OCI-LY1 (cell line): Measurements from ENCODE around the gene IFIH1.

Experiments used
- EZH2 ChIP-seq: fragments of 200-600 bp; sonication (generic), shearing (Covaris generic); IDR thresholded peaks from 2 replicates; pipeline ENCODE4 v1.8.0; 2017; ENCODE audit warnings: borderline replicate concordance, mixed run types, mild to moderate bottlenecking, antibody characterized with exemption, low read length, moderate library complexity, mixed read lengths
- TF ChIP-seq, protein P1 (sequence below): fragments of 200-600 bp; sonication (generic), shearing (Covaris generic); IDR thresholded peaks from 2 replicates; pipeline ENCODE4 v1.5.1; 2017; ENCODE audit warnings: mild to moderate bottlenecking, antibody characterized with exemption, low read length, moderate library complexity, mixed read lengths

DNA sequence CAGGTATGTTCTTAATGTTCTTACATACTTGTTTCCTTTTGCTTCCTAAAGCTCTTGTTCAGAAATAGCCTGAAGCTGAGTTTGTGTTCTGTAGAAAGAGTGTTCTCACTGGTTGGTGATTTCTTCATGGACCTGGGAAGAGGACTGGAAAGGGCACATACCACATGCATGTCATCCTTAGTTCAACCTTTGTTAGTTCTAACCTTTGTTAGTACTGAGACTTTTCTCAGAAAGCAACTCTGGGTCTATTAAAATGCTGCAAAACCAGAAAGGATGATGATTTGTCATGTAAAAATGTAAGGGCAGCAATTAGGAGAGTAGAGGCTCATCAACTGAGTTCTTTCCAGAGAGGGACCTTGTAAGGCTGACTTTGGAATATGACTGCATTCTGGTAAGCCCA is 72.7 kb downstream of the IFIH1 start:
- TF ChIP-seq, protein P1, sequence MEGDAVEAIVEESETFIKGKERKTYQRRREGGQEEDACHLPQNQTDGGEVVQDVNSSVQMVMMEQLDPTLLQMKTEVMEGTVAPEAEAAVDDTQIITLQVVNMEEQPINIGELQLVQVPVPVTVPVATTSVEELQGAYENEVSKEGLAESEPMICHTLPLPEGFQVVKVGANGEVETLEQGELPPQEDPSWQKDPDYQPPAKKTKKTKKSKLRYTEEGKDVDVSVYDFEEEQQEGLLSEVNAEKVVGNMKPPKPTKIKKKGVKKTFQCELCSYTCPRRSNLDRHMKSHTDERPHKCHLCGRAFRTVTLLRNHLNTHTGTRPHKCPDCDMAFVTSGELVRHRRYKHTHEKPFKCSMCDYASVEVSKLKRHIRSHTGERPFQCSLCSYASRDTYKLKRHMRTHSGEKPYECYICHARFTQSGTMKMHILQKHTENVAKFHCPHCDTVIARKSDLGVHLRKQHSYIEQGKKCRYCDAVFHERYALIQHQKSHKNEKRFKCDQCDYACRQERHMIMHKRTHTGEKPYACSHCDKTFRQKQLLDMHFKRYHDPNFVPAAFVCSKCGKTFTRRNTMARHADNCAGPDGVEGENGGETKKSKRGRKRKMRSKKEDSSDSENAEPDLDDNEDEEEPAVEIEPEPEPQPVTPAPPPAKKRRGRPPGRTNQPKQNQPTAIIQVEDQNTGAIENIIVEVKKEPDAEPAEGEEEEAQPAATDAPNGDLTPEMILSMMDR, result no peak
- no peak for TF ChIP-seq EZH2
